Spleen (tissue), 11 donors: ENCODE results near the gene SCARB1. TPM values are rescaled to one million over a fixed set of nuclear protein-coding genes. Genes with fewer than 3 reads are reported as not detected.
A peak's percentile ranks its signal among the peaks of the same experiment; 100 is the strongest.

Experiments used
- DNase-seq: peaks from one replicate; pipeline ENCODE4 v3.0.0-alpha.2; 2020
- H3K27ac ChIP-seq, 8 donors: fragments of 200-600 bp; sonication (generic) in 7 of 8; 1 replicate in 4 of 8; 2 replicates in 4 of 8; pipeline versions ENCODE4 v1.5.0 to v1.8.0; 2016 to 2021; ENCODE audit warnings: inconsistent platforms in 4 of 8, mild to moderate bottlenecking in 4 of 8, moderate library complexity in 1 of 8
- H3K27me3 ChIP-seq, 7 donors: fragments of 200-600 bp; sonication (generic) in 6 of 7; replicated peaks in 1 of 7; 1 replicate in 4 of 7; 2 replicates in 3 of 7; pipeline versions ENCODE4 v1.5.0 to v1.8.0; 2016 to 2021; ENCODE audit warnings: inconsistent platforms in 3 of 7, mild to moderate bottlenecking in 1 of 7
- H3K36me3 ChIP-seq, 6 donors: fragments of 200-600 bp; sonication (generic) in 5 of 6; 1 replicate in 4 of 6; 2 replicates in 2 of 6; pipeline versions ENCODE4 v1.5.0 to v1.8.0; 2016 to 2021; ENCODE audit warnings: inconsistent platforms in 2 of 6
- H3K4me1 ChIP-seq, 6 donors: fragments of 200-600 bp; sonication (generic) in 5 of 6; 1 replicate in 3 of 6; 2 replicates in 3 of 6; pipeline versions ENCODE4 v1.5.0 to v1.8.0; 2016 to 2021; ENCODE audit warnings: inconsistent platforms in 3 of 6
- H3K4me3 ChIP-seq, 8 donors: fragments of 200-600 bp; sonication (generic) in 7 of 8; 1 replicate in 4 of 8; 2 replicates in 4 of 8; pipeline versions ENCODE4 v1.5.0 to v1.8.0; 2016 to 2021; ENCODE audit warnings: inconsistent platforms in 4 of 8, mild to moderate bottlenecking in 4 of 8, moderate library complexity in 2 of 8
- H3K9me3 ChIP-seq, 8 donors: fragments of 200-600 bp; sonication (generic) in 7 of 8; 1 replicate in 4 of 8; 2 replicates in 4 of 8; pipeline versions ENCODE4 v1.5.0 to v1.8.0; 2016 to 2021; ENCODE audit warnings: inconsistent platforms in 4 of 8
- POLR2A ChIP-seq, 3 donors: fragments of 450-650 bp; IDR thresholded peaks; one replicate each; pipeline ENCODE4 v1.5.1; 2017; ENCODE audit warnings: antibody characterized with exemption in 3 of 3, mild to moderate bottlenecking in 1 of 3
- POLR2AphosphoS5 ChIP-seq, 3 donors: sonication (generic); formaldehyde crosslinking; IDR thresholded peaks; one replicate each; pipeline ENCODE4 v1.5.1; 2017; ENCODE audit warnings: antibody characterized with exemption in 3 of 3
- WGBS, 5 donors: extraction: QIAGEN DNeasy Blood & Tissue Kit in 3 of 5; methylation state at CpG; one replicate each; pipeline versions ENCODE4 v1.1.5 to v1.1.7; 2013 to 2018; 5-methylcytosine and 5-hydroxymethylcytosine counted together
- intact Hi-C: fragments of 100-400 bp; cut with DNase I; formaldehyde crosslinking; loops from one replicate; pipeline ENCODE4 v1.15.0; 2023; ENCODE audit warnings: low total_unique reads
- polyA plus RNA-seq, 3 donors: library from polyadenylated mRNA; stranded (reverse); fragments of 200-250 nt; gene quantifications; one replicate each; pipeline ENCODE4 v1.2.1, GENCODE V29; 2013
- total RNA-seq, 7 donors: library from RNA; depleted of rRNA in 3 of 7; stranded (reverse); fragments of >200 nt in 3 of 7; fragmentation: NEBNext Ultra II Directional in 4 of 7; extraction: Animal tissue kit (Norgen Biotek cat#: 25700) in 4 of 7; gene quantifications; one replicate each; pipeline versions ENCODE4 v1.1.0 to v1.2.1, GENCODE V29; 2016 to 2021
- TF ChIP-seq, protein P1 (sequence below), 11 experiments: fragments of 200-600 bp in 7 of 11; fragments of 450-650 bp in 4 of 11; sonication (generic) in 4 of 11; IDR thresholded peaks in 8 of 11; conservative IDR thresholded peaks in 3 of 11; 1 replicate in 7 of 11; 2 replicates in 4 of 11; pipeline versions ENCODE4 v1.4.0 to v1.8.0; 2016 to 2021; ENCODE audit warnings: antibody characterized with exemption in 11 of 11, inconsistent platforms in 4 of 11, mild to moderate bottlenecking in 1 of 11
- donor health status: healthy with polysubstance abuse.
- donor health status: DM: no; HTN: no; CAD: no; lungs with moderate emphysema.
- donor health status: DM: no; HTN: no; CAD: no.
- donor health status: Bipolar disorder and iron deficiency.
- donor health status: healthy.
- donor health status: DM: no; HTN: no; CAD: no.
- donor health status: DM: yes; HTN: yes; CAD: no.

Gene SCARB1
- total and polyA plus RNA-seq, 10 donors: 11.9 to 59.3 (median 24.3) TPM

GRCh38 chr12:124844411-124845397 lies 19.0 kb downstream of the SCARB1 start:
- no peaks in the 10 kb centered on the region for H3K36me3 ChIP-seq
- H3K9me3 ChIP-seq: no peaks in the 10 kb centered on the region
- no peaks in the 10 kb centered on the region for H3K27me3 ChIP-seq
- H3K27ac ChIP-seq: no peak overlapping the region
- TF ChIP-seq, protein P1, sequence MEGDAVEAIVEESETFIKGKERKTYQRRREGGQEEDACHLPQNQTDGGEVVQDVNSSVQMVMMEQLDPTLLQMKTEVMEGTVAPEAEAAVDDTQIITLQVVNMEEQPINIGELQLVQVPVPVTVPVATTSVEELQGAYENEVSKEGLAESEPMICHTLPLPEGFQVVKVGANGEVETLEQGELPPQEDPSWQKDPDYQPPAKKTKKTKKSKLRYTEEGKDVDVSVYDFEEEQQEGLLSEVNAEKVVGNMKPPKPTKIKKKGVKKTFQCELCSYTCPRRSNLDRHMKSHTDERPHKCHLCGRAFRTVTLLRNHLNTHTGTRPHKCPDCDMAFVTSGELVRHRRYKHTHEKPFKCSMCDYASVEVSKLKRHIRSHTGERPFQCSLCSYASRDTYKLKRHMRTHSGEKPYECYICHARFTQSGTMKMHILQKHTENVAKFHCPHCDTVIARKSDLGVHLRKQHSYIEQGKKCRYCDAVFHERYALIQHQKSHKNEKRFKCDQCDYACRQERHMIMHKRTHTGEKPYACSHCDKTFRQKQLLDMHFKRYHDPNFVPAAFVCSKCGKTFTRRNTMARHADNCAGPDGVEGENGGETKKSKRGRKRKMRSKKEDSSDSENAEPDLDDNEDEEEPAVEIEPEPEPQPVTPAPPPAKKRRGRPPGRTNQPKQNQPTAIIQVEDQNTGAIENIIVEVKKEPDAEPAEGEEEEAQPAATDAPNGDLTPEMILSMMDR (IDR thresholded peaks at IDR 0.05 in 8 of 11, conservative IDR thresholded peaks at IDR 0.05 in 3 of 11): no peak
- TF ChIP-seq POLR2A (IDR thresholded peaks at IDR 0.05): no peak
- no peak for TF ChIP-seq POLR2AphosphoS5 (IDR thresholded peaks at IDR 0.05)
- no peak for DNase-seq
- intact Hi-C loops: no loop called here
- H3K4me1 ChIP-seq: peaks cover 0 to 31% (median 19%) of the 10 kb centered on the region in 6 donors
- WGBS, 5 donors: 93 to 95% (median 94%) methylated on average over 37 of the region's 37 CpGs
- H3K4me3 ChIP-seq: no peak overlapping the region

- DNase-seq: no peak
- intact Hi-C loops: no loop called here
- TF ChIP-seq, protein P1 (IDR thresholded peaks at IDR 0.05 in 8 of 11, conservative IDR thresholded peaks at IDR 0.05 in 3 of 11): no peak
- TF ChIP-seq POLR2AphosphoS5 (IDR thresholded peaks at IDR 0.05): peak in 2 of 3 donors; percentile 46 to 63
- Histone ChIP-seq H3K9me3 (no peaks in the 10 kb centered on the region), H3K27ac (peak overlapping the region; percentile 27 to 71 (median 68)), H3K27me3 (no peaks in the 10 kb centered on the region), H3K36me3 (no peaks in the 10 kb centered on the region), H3K4me3 (no peak overlapping the region), H3K4me1 (peaks cover 0 to 38% (median 21%) of the 10 kb centered on the region in 6 donors)
- WGBS, 5 donors: 50 to 73% (median 56%) methylated on average over 16 of the region's 16 CpGs
Measured at GRCh38 chr12:124842800-124843510, 20.7 kb downstream of the SCARB1 start.

DNA sequence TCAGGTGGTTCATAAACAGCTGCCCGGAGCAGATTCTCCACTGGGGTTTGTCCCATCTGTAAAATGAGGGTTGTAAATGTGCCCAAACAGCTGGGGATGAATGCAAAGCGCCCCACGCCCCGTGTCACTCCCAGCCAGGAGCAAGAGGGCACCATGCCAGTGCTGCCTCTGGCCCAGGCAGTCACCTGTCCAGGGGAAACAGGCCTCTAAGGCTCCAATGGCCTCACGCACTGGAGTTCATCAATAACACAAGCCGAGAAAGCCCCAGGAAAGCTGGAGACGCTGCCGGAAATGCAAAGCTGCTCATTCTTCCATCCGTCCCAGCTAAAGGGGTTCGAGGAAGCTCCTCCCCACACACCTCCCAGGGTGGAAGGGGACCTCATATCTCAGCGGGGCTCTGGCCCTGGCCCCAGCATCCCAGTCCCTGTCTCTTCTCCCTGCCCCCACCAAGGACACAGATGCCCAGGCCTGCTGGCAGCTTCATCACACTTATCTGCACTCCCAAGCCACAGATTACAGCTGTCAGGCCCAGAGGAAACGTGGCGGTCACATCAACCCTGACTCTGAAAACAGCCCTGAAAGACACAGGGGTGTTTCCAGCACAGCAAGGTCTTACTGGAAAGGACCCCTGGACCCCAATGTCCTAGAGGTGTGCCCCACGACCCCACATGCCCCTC lies 21.5 kb downstream of the SCARB1 start:
- intact Hi-C loops: no loop called here
- Histone ChIP-seq H3K27me3 (no peaks in the 10 kb centered on the region), H3K4me1 (peaks cover 0 to 35% (median 20%) of the 10 kb centered on the region in 6 donors), H3K4me3 (no peak overlapping the region), H3K27ac (peak overlapping the region; percentile 27 to 71 (median 68)), H3K9me3 (no peaks in the 10 kb centered on the region), H3K36me3 (no peaks in the 10 kb centered on the region)
- no peak for TF ChIP-seq POLR2A (IDR thresholded peaks at IDR 0.05)
- TF ChIP-seq, protein P1 (IDR thresholded peaks at IDR 0.05 in 8 of 11, conservative IDR thresholded peaks at IDR 0.05 in 3 of 11): no peak
- no peak for TF ChIP-seq POLR2AphosphoS5 (IDR thresholded peaks at IDR 0.05)
- 66 to 81% (median 76%) methylated on average over 14 of the region's 14 CpGs for WGBS, 5 donors
- no peak for DNase-seq
